ENCODE results near the gene FLOT2.
"Not testable (repeated sequence)": the region's sequence is repeated elsewhere in the genome, so short reads cannot be mapped to it uniquely, and the experiment has no call there.

The FLOT2 gene

DNA sequence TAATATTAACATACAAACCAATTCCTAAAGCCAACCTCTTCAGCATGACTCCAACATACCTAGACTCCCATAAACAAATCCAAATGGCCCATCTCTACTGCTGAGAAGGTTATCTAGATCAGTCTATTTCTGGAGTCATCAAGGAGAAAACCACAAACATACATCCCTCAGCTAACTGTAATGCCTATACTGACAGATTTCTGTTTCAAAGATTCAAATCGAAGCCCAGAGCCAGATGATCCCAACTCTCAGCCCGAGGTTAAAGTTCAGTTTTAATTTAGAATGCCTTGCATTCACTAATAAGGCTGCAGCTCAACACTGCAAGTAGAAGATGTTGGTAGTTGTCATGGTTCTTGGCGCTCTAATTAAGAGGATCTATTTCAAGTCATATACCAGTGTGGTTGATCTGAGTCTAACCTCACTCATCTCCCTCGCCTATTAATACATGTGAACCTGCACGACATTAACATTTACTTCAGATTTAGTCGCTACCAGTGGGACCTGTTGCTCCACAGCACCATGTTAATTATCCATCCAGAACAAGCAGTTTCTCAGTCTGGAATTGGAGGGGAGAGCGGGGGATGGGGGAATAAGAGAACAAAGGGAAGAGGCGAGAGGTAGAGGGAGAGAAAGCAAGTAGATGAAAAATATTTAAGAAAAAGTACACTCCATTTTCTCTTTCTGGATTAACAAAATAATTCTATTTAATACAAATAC lies 38.4 kb upstream of the FLOT2 start:
- no peaks in the 10 kb centered on the region for H3K9me3 ChIP-seq (ENCODE audit: severe bottlenecking)
- no peak for TF ChIP-seq CTCF (IDR thresholded peaks at IDR 0.05; ENCODE audit: low read depth, low read length)
- peaks cover 23% of the 10 kb centered on the region for H3K36me3 ChIP-seq
- DNase-seq: no peak
- no peak overlapping the region for H3K27ac ChIP-seq
- H3K4me3 ChIP-seq (ENCODE audit: low read depth, low read length): no peak overlapping the region
- no peaks in the 10 kb centered on the region for H3K27me3 ChIP-seq (ENCODE audit: insufficient read depth, low read depth, severe bottlenecking)

GRCh38 chr17:28934508-28934907 lies 37.0 kb upstream of the FLOT2 start:
- not testable (repeated sequence) for H3K4me3 ChIP-seq (ENCODE audit: low read depth, low read length); H3K27me3 ChIP-seq (ENCODE audit: insufficient read depth, low read depth, severe bottlenecking); H3K9me3 ChIP-seq (ENCODE audit: severe bottlenecking); DNase-seq; H3K27ac ChIP-seq
- peaks cover 19% of the 10 kb centered on the region for H3K36me3 ChIP-seq

DNA sequence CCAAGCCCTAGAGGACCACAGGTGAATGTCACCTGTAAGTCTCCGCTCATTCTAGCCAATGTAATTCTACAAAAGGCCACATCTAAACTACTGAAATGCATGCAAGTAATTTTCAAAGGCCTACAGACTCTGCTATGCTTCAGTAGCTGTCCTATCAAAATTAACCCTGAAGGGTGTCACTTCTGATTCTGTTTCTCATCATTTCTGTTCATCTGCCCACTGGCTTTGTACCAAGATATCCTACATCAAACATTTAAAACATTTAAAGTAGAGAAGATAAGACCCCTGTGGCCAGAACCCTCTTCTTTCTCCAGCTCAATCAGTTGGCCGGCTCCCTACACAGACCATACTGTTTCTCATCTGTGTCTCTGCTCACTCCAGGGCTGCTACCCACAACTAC lies 32.3 kb upstream of the FLOT2 start:
- no peak for DNase-seq
- Histone ChIP-seq H3K36me3 (peaks cover 47% of the 10 kb centered on the region), H3K9me3 (ENCODE audit: severe bottlenecking) (no peaks in the 10 kb centered on the region), H3K27ac (no peak overlapping the region), H3K27me3 (ENCODE audit: insufficient read depth, low read depth, severe bottlenecking) (no peaks in the 10 kb centered on the region), H3K4me3 (ENCODE audit: low read depth, low read length) (no peak overlapping the region)
- TF ChIP-seq CTCF (IDR thresholded peaks at IDR 0.05; ENCODE audit: low read depth, low read length): no peak

DNA sequence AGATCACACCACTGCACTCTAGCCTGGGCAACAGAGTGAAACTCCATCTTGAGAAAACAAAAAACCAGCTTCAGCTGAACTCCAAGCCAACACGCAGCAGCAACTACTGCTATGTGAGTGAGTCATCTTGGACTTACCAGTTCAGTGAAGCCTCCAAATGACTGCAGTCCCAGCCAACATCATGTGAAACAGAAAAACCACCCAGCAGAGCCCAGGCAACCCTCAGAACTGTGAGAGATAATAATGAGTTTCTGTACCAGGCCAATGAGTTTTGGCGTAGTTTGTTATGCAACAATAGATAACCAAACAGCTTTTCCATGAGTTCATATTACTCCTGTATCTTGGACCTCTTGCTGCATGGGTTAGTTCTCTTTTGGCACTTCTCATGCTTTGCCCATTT lies 30.5 kb upstream of the FLOT2 start:
- Histone ChIP-seq H3K27ac (no peak overlapping the region), H3K4me3 (ENCODE audit: low read depth, low read length) (no peak overlapping the region), H3K27me3 (ENCODE audit: insufficient read depth, low read depth, severe bottlenecking) (no peaks in the 10 kb centered on the region), H3K9me3 (ENCODE audit: severe bottlenecking) (no peaks in the 10 kb centered on the region), H3K36me3 (peaks cover 54% of the 10 kb centered on the region)
- no peak for DNase-seq
- TF ChIP-seq CTCF (IDR thresholded peaks at IDR 0.05; ENCODE audit: low read depth, low read length): no peak

GRCh38 chr17:28926786-28927185 lies 29.3 kb upstream of the FLOT2 start:
- H3K36me3 ChIP-seq: peaks cover 64% of the 10 kb centered on the region
- H3K27me3 ChIP-seq (ENCODE audit: insufficient read depth, low read depth, severe bottlenecking): no peaks in the 10 kb centered on the region
- H3K9me3 ChIP-seq (ENCODE audit: severe bottlenecking): no peaks in the 10 kb centered on the region
- H3K4me3 ChIP-seq (ENCODE audit: low read depth, low read length): no peak overlapping the region
- no peak overlapping the region for H3K27ac ChIP-seq
- DNase-seq: no peak
- no peak for TF ChIP-seq CTCF (IDR thresholded peaks at IDR 0.05; ENCODE audit: low read depth, low read length)

- DNase-seq: no peak
- no peaks in the 10 kb centered on the region for H3K9me3 ChIP-seq (ENCODE audit: severe bottlenecking)
- H3K36me3 ChIP-seq: peaks cover 67% of the 10 kb centered on the region
- no peak overlapping the region for H3K4me3 ChIP-seq (ENCODE audit: low read depth, low read length)
- H3K27ac ChIP-seq: no peak overlapping the region
- TF ChIP-seq CTCF (IDR thresholded peaks at IDR 0.05; ENCODE audit: low read depth, low read length): no peak
- no peaks in the 10 kb centered on the region for H3K27me3 ChIP-seq (ENCODE audit: insufficient read depth, low read depth, severe bottlenecking)
These were observed 28.8 kb upstream of the FLOT2 start for GRCh38 chr17:28926366-28926765.
